ENCODE data around the gene TOMM70.
"Not testable (repeated sequence)": the region's sequence is repeated elsewhere in the genome, so short reads cannot be mapped to it uniquely, and the experiment has no call there.

The TOMM70 gene

DNA sequence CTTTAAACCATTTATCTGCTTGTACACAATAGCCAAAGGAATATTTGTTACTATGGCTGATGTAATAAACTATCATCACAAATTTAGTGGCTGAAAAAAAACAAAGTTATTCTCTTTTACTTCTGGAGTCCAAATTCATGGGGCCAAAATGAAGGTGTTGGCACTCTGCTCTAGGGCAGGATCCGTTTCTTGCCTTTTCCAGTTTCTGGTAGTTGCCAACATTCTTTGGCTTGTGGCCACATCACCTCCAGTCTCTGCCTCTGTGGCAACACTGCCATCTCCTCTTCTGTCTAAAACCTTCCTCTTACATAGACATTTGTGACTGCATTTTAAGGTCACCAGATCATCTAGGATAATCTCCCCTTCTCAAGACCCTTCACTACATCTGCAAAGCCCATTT, 39.0 kb downstream of the TOMM70 start:
- DNase-seq: no peak

DNA sequence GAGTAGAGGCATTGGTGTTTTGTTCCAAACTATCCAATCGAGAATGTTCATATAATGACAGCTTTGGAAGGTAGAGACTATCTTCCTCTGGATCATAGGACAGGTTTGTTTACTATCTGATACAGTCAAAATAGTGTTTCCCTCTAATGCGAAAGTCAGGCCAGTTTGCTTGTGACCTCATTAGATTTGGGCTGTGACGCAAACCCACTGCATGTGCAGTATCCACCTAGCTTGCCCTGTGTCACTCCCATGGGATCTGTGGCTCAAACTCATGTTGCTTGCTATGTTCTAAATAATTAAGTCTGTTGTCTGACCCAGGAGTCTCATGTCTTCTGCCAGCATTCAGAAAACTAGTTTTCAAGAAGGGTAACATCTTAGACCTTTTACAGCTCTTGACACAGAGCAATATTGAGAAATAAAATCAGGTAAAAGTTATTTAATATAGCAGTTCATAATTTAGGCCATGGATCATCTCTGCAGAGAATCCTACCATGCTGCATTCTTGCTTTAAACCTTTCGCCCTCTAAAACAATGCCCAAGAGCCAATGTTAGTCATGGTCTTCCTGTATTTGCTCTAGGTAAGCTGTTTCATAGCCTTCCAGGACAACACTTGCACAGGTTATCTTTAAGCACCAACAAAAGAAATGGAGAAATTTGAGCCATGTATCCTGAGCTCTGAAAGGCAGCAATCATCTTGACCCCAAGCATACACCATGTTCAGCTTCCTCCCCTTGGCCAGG, 40.0 kb downstream of the TOMM70 start:
- no peak for DNase-seq

DNA sequence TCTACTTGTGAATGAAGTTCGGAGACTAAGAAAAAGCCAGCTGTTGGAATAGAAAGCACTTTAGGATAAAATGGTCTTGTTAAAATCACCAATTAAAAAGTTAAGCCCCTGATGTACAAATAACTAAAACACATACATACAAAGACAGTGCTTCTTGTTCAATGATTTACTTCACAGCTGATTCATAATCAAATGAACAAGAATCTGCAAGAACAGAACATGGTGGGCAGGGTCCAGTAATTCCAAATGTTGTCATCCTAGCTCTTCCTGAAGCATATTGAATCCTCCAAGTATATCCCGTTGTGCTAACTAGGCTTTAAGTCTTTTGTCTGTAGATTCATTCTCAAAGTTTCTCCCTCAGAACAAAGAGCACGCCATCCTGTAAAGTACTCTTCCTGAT, 41.9 kb downstream of the TOMM70 start:
- no peak for DNase-seq

DNA sequence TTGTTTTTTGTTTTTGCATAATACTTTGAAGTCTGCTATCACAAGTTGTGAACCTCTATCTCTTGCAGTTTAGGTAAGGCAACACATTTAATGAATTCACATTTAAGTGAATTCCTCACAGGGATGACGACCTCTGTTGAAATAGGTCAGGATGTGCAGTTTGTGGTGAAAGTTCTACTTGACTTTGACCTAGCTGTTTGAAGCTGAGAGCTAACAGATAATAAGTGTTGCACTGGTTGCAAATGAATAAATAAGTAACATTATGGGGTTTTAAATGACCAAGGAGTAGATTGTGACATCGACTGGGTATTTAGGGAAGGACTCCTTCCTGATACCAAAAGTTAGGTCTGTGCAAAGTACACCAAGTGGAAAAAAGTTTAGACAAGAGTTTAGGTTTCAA, 42.5 kb downstream of the TOMM70 start:
- no peak for DNase-seq

DNA sequence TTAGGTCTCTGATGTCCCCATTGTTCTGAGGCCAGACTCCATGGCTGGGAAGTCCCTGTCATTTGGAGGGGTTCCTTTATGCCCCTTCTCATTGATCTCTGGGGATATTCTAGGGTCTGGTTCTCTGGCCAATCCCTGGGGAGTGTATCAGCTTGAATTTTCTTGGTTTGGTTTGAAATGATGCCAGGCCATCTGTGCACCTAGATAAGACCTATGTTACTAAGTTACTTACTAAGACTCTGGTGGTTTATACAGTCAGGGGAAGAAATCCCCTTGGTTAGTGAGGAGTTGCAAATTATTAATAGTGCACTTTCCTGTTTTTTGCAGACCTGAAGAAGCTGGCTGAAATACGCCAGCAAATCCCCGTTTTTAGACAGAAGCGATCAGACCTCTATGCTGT, 46.0 kb downstream of the TOMM70 start:
- DNase-seq: no peak

DNA sequence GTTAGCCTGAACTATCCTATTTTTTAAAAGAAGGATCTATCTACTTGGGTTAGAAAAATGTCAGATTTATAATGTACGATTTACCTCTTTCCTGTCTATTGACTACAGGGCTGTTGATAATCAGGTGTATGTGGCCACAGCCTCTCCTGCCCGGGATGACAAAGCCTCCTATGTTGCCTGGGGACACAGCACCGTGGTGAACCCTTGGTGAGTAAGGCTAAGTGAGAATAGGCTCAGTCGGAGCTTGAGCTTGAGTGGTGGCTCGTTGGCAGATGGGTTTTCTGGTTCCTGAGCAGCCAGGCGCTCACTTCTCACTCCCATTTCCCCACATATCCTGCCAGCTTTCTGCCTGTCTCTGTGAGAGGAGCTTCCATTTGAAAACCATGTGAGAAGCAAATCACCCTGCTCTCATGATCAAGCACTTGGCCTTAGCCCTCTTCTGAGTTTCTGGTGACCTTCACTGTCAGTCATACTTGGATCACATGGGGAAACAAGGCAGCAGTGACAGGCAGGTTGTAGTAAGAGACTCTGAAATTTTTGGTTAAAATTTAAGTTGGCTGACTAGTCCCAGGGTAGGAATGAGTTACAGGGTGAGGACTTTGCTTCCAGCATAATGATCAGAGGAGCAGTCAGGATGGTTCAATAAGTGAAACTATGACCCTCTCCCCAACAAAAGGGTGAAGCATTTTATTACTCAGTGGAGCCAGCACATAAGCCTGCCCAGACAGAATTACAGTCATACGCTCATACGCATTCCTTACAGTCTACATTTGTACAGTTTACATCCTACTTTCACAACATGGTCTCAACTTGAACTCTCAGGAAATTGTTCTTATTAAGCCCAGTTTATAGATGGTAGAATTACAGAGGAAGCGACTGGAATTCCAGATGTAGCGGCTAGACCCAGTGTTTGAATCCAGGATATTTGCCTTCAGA, 48.3 kb downstream of the TOMM70 start:
- no peak for DNase-seq

DNA sequence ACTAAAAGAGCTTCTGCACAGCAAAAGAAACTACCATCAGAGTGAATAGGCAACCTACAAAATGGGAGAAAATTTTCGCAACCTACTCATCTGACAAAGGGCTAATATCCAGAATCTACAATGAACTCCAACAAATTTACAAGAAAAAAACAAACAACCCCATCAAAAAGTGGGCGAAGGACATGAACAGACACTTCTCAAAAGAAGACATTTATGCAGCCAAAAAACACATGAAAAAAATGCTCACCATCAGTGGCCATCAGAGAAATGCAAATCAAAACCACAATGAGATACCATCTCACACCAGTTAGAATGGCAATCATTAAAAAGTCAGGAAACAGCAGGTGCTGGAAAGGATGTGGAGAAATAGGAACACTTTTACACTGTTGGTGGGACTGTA, 49.1 kb downstream of the TOMM70 start:
- not testable (repeated sequence) for DNase-seq

DNA sequence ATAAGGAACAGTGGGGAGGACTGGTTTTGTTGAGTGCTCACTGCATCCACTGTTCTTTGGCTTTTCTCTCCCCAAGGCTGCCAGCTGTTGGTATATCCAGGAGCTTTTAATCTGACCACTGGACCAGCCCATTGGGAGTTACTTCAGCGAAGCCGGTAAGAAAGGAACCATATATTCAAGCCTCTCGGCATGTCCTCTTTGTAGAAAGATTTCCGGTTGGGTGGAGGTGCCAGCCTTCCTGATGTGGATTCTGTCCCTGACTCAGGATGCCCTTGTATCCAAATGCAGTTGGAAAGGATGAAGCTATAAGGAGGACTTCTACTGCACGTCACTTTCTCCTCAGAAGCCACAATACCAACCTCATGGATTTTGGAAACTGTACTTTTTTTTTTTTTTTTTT, 52.2 kb downstream of the TOMM70 start:
- no peak for DNase-seq

DNA sequence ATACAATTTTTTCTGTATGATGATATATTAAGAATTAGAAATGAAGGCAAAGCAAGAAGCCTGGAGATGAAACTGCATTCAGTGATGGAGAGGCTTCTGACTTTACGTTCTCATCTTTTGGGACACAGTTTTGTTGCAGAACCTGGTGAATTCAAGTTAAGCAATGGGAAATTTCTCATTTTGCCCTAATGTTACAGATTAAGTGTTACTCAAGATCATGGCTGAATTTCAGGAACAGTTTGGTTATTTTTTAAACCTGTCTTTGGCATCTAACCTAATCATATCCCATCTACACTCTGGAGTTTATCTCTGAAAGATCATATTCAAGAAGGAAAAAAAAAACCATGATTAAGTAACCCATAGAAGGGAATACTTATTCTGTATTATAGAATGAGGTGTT, 60.4 kb downstream of the TOMM70 start:
- no peak for DNase-seq

DNA sequence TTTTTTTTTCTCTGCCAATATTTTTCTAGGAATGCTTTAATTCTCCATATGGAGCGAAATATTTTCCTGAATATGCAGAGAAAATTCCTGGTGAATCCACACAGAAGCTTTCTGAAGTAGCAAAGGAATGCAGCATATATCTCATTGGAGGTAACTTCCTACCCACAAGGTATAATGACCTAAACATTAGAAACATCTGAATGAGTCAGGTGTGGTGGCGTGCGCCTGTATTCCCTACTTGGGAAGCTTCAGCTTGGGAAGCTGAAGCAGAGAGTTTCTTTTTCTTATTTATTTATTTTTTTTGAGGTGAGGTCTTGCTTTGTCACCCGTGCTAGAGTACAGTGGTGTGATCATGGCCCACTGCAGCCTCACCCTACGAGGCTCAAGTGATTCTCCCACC, 61.1 kb downstream of the TOMM70 start:
- DNase-seq: no peak

DNA sequence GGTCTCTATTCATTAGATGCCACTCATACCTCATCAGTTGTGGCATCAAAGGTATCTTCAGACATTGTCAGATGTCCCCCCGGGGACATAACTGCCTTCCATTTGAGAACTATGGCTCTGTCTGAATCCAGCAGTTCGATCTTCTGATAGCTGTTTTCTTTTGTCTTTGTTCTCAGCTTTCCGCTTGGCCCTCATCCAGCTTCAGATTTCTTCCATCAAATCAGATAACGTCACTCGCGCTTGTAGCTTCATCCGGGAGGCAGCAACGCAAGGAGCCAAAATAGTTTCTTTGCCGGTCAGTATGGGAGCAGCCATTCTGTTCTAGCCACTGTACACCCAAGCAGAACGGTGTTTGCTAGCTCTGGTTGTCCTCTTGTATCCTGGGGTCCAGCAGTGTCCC, 62.0 kb downstream of the TOMM70 start:
- DNase-seq: no peak

DNA sequence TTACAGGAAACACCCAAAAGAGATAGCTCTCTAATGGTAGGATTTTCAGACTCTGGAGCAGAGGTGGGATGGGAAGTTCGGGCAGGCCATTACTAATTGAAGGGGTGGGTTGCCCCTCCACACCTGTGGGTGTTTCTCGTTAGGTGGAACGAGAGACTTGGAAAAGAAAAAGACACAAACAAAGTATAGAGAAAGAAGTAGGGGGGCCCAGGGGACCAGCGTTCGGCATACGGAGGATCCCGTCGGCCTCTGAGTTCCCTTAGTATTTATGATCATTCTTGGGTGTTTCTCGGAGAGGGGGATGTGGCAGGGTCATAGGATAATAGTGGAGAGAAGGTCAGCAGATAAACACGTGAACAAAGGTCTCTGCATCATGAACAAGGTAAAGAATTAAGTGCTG, 64.7 kb downstream of the TOMM70 start:
- not testable (repeated sequence) for DNase-seq

DNA sequence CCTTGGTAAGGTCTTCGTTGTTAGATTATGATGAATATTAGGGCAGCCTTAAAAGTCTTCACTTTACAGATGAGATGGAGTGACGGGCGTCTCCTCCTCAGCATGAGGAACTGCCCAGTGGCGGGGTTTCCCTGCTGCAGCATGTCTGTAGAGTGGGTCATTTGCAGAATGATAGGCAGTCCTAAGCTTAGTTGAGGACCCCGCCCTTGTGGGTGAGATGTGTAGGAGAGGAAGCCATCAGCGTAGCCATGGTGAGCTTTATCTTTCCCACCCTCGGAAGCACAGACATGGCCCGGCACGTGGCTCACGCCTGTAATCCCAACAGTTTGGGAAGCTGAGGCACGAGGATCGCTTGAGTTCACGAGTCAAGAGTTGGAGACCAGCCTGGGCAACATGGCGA, 65.5 kb downstream of the TOMM70 start:
- DNase-seq: no peak

DNA sequence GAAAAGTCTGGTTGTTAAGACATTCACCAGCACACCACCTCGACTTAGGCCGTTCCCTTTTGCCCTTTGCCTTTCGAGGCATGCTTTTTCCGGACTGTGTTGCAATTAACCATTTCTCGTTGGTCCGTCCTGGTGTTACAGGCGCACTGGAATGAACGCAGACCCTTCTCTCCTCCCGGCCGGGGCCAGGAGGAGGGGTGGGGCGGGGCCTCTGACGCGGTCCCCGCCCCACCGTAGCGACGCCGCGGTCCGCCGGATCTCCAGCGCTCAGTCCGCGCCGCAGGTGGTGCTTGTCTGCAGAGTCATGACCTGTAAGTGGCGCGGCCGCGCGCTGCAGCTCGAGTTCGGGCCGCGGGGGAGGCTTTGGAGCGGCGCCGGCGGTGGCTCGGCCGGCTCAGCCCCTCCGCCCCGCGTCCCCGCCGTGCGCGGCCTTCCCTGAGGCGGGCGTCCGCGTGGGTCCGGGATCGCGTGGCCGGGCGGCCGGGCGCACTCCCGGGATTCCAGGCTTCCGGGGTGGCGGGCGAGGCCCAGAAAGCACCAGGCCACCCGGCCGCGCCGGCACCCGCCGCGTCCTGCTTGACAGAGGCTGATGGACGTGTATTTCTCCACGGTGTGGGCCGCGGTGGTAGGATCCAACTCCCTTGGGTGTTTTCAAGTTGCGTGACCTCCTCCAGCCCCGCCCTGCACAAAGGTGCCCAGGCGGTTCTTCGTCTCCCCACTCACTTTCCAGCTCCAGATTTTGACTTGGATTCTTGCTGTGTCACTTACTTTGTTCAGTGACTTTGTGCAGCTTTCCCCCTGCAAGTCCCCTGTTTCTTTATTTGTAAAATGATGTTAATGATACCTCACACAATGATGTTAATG, 66.2 kb downstream of the TOMM70 start, which contains the start of gene NIT2:
TSS of gene NIT2 (plus strand) at position 270 of the 864 bp plus-strand sequence. CDS start at position 305, 35 bp downstream.
- DNase-seq: peak; percentile 36

DNA sequence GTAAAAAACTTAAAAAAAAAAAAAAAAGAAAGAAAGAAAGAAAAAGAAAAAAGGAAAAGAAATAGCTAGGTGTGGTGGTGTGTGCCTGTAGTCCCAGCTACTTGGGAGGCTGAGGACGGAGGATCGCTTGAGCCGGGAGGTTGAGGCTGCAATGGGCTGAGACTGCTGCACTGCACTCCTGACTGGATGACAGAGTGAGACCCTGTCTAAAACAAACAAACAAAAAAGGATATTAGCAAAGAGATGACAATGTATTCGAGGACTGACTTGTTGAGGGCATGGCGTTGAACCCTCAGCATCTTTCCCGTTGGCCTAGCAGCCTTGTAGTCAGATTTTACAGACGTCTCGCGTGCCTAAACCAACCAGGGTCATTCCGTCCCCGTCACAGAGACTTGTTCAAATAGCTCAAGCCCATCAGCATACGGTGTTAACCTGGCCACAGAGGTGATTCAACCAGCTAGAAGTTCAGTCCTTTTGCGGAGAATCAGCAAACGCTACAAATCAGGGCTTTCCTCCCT, 66.9 kb downstream of the TOMM70 start:
- DNase-seq: no peak

DNA sequence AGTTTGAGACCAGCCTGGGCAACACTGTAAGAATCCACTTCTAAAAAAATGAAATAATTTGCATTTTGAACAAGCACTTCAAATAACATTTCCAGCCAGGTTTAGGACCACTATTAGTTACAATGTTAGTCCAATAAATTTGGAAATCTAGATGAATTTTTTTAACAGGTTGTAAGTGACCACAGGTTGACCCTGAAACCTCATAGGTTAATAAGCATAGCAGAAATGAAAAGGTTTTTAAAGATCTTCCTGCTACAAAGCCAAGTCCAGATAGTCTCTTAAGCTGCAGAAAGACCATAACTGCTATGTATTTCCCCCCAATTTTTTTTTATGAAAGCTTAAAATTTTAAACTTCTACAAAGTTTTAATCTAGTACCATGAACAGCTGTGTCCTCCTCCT, 67.8 kb downstream of the TOMM70 start:
- no peak for DNase-seq

DNA sequence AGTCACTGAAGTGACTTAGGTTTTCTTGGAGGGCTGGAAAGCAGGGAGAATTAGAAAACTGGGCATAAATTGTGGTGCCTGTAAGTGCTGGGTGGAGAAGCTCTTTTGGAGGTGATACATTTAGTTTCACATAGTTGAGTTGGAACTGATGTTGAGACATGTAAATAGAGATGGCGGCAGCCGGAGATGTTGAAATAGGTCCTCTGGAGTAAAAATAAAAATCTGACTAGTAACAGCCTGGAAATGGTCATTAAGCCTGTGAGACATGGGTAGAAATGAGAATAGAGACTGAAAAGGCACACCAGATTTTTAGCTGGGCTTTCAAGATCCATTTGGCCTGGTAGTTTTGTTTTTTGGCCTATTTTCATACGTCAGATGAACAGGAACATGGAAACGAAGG, 69.2 kb downstream of the TOMM70 start:
- no peak for DNase-seq

DNA sequence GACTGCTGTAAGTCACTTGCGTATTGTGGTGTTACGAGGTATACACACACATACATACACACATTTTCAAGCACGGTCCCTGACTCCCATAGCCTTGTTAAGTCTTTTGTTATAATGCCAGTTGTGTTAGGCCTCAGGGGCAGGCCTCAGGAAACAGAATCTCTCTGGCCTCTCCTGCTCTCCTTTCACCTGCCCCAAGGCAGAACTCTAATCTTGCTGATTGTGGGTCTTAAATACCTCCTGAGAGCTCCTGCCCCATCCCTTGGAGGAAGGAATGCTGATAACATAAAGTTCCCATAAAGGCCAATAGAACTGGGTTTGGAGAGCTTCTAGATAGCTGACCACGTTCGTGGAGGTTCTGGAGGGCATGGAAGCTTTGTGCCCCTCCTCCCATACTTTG, 70.2 kb downstream of the TOMM70 start:
- DNase-seq: no peak

DNA sequence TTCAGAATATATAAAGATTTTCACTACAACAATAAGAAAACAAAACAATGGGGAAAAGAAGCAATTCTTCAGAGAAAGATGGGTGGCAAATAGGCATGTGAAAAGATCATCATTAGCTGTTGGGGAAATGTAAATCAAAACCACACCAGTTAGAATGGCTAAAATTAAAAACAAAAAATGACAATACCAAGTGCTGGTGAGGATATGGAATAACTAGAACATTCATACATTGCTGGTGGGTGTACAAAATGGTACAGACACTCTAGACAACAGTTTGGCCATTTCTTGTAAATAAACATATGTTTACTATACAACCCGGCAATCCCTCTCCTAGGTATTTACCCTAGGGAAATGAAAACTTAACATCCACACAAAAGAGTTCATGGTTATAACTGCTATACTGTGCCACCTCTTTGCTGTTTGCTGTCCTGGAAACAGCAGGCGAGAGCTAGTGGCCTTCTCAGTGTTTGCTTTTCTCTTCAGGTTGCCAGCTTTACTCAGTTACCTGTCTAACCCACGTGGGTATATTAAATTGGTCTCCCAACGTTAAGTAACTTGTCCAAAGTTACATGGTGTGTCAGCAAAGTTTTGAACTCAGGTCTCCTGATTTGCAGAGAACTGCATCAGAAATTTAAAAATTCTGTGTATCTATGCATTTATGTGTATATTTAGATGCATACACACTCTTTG, 70.9 kb downstream of the TOMM70 start:
- no peak for DNase-seq

DNA sequence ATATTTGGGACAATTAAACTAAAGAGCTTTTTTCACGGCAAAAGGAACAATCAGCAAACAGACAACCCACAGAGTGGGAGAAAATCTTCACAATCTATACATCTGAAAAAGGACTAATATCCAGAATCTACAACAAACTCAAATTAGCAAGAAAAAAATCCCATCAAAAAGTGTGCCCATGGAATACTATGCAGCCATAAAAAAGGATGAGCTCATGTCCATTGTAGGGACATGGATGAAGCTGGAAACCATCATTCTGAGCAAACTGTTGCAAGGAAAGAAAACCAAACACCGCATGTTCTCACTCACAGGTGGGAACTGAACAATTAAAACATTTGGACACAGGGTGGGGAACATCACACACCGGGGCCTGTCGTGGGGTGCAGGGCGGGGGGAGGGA, 73.5 kb downstream of the TOMM70 start:
- not testable (repeated sequence) for DNase-seq

DNA sequence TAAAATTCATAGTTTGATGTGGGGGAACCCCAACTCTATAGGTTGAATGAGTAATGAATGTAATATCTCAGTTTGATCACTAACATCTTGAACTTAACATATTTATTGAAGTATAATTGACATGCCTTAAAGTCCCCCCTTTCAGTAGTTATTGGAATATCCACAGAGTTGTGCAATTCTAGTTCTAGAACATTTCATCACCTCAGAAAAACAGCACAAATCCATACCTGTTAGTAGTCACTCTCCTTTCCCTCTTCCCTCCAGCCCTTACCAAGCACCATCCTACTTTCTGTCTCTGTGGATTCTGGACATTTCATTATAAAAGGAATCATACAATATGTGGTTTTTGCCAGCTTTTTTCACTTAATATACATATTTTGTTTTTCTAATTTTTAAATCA, 75.1 kb downstream of the TOMM70 start:
- DNase-seq: no peak

DNA sequence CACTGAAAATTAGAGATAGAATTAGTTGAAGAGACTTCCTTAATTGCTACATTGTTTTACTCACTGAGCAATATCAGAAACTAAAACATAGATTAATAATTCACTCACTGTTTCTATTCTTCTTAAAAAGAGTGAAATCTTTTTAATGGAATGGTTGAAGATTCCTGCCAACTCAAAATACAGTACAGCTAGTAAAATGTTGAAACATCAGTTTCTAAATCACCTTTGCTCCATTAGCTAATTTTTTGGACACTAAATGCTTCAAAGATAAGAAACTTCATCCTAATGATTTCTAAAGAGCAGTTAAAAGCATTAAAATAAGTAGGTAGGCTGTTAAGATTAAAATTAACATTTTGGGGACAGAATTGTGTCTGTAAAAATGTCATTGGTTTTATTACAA, 76.8 kb downstream of the TOMM70 start:
- no peak for DNase-seq

Data from NCI-H446 treated with DMSO at 0.1 percent for 48 hours (cell line).